ENCODE data around the gene CCNL1.

DNA sequence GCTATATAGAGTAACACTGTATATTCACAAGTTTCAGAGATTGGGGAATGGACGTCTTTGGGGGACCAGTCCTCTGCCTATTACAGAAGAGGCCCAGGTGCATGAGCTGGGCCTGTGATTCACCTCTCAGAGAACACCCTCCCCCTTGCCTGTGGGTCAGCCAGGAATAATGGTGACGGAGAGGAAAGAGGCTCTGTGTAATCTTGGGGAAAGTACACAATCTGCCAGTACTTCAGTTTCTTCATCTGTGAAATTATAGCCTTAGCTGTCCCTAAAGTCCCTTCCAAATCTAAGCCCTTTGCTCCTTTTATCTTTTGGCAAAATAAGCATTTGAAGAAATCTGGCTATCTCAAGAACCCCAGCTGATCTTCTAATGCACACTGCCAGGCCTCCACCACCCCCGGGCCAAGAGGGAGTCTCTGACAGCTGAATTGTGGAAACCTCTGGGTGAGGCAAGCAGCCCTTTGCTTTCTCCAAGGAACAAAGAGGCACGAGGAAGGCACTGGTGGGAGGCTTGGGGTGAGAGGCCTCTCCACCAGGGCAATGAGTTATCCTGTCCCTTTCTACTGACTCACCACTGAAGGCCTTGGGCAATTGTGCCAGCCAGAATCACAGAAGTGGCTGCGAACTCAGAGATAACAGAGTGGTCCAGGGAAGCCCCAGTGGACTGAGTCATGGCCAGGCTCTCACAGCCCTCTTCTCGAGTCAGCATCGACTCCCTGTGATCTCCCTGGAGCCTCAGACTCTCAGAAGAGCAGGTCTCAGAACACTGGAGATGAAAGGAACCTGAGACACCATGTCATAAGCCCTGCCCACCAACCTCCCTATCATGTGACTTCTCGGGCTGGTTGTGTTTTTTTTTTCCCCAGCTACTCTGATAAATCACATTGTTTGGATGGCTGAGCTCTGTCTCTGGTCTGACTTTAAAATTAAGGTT, 31.8 kb downstream of the CCNL1 start:
- TF ChIP-seq, protein P1, sequence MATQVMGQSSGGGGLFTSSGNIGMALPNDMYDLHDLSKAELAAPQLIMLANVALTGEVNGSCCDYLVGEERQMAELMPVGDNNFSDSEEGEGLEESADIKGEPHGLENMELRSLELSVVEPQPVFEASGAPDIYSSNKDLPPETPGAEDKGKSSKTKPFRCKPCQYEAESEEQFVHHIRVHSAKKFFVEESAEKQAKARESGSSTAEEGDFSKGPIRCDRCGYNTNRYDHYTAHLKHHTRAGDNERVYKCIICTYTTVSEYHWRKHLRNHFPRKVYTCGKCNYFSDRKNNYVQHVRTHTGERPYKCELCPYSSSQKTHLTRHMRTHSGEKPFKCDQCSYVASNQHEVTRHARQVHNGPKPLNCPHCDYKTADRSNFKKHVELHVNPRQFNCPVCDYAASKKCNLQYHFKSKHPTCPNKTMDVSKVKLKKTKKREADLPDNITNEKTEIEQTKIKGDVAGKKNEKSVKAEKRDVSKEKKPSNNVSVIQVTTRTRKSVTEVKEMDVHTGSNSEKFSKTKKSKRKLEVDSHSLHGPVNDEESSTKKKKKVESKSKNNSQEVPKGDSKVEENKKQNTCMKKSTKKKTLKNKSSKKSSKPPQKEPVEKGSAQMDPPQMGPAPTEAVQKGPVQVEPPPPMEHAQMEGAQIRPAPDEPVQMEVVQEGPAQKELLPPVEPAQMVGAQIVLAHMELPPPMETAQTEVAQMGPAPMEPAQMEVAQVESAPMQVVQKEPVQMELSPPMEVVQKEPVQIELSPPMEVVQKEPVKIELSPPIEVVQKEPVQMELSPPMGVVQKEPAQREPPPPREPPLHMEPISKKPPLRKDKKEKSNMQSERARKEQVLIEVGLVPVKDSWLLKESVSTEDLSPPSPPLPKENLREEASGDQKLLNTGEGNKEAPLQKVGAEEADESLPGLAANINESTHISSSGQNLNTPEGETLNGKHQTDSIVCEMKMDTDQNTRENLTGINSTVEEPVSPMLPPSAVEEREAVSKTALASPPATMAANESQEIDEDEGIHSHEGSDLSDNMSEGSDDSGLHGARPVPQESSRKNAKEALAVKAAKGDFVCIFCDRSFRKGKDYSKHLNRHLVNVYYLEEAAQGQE (IDR thresholded peaks at IDR 0.05; ENCODE audit: insufficient read depth in 1 of 2, low read depth in 2 of 2, low read length in 1 of 2) = no peak
- TF ChIP-seq CTCF (IDR thresholded peaks at IDR 0.05) = no peak
- no peak for TF ChIP-seq SIN3A (IDR thresholded peaks at IDR 0.05; ENCODE audit: borderline replicate concordance, insufficient read depth, low read depth, low read length)
- no peak for TF ChIP-seq POLR2AphosphoS5 (IDR thresholded peaks at IDR 0.05; ENCODE audit: low read depth, low read length)
- TF ChIP-seq TCF7L2 (IDR thresholded peaks at IDR 0.05; ENCODE audit: low read depth, low read length) = no peak

Measured in Panc1 (cell line).